Testis (tissue), 5 donors: Measurements from ENCODE around the gene PARP3. TPM values are rescaled to one million over a fixed set of nuclear protein-coding genes. Genes with fewer than 3 reads are reported as not detected.
A peak's percentile ranks its signal among the peaks of the same experiment; 100 is the strongest.

Experiments
- DNase-seq: peaks from one replicate; pipeline ENCODE4 v3.0.0-alpha.2; 2019
- H3K27ac ChIP-seq, 2 donors: fragments of 200-600 bp; sonication (generic); one replicate each; pipeline ENCODE4 v1.5.1; 2019
- H3K27me3 ChIP-seq: fragments of 200-600 bp; sonication (generic); one replicate; pipeline ENCODE4 v1.5.1; 2019
- H3K36me3 ChIP-seq: fragments of 200-600 bp; sonication (generic); one replicate; pipeline ENCODE4 v1.5.1; 2017; ENCODE audit warnings: low read depth; ENCODE audit errors: missing control alignments
- H3K4me1 ChIP-seq: fragments of 200-600 bp; sonication (generic); one replicate; pipeline ENCODE4 v1.5.1; 2019
- H3K4me3 ChIP-seq, 2 donors: fragments of 200-600 bp; sonication (generic); one replicate each; pipeline ENCODE4 v1.5.1; 2017 to 2019
- H3K9me3 ChIP-seq: fragments of 200-600 bp; sonication (generic); one replicate; pipeline ENCODE4 v1.5.1; 2017
- CTCF ChIP-seq, 3 experiments: fragments of 450-650 bp in 2 of 3; fragments of 200-600 bp in 1 of 3; sonication (generic) in 1 of 3; IDR thresholded peaks; one replicate each; pipeline ENCODE4 v1.5.1; 2016 to 2019; ENCODE audit warnings: antibody characterized with exemption in 3 of 3, mild to moderate bottlenecking in 2 of 3, moderate library complexity in 1 of 3
- POLR2A ChIP-seq: fragments of 450-650 bp; IDR thresholded peaks from one replicate; pipeline ENCODE4 v1.6.1; 2017; ENCODE audit warnings: antibody characterized with exemption, mild to moderate bottlenecking, moderate library complexity
- WGBS, 2 donors: methylation state at CpG; one replicate each; pipeline ENCODE4 v1.1.5; 2018; 5-methylcytosine and 5-hydroxymethylcytosine counted together
- intact Hi-C: fragments of 100-400 bp; cut with DNase I; formaldehyde crosslinking; loops from one replicate; pipeline ENCODE4 v1.15.1; 2023; ENCODE audit warnings: low total_unique reads
- long read RNA-seq, 2 donors: transcript quantifications; one replicate each; lab custom pipeline, GENCODE V29; 2026
- polyA plus RNA-seq: library from polyadenylated mRNA; stranded (reverse); fragments of 350-450 nt; fragmentation: Illumina TruSeq; extraction: RNeasy Lipid Tissue Mini Kit (QIAGEN cat#74804); gene quantifications from one replicate; pipeline ENCODE4 v1.2.3, GENCODE V29; 2014; ENCODE audit warnings: low read depth, low replicate concordance; ENCODE audit not compliant: insufficient read depth
- total RNA-seq, 2 donors: library from RNA; depleted of rRNA; stranded (reverse); fragments of >200 nt; gene quantifications; one replicate each; pipeline ENCODE4 v1.2.3, GENCODE V29; 2016

PARP3 gene
- total RNA-seq (10 to 100 TPM; 17.5 to 24.7 TPM), polyA plus RNA-seq (18.2 TPM)
- long read RNA-seq, donor 1, partial matches to known transcripts = 0 of 1 reads
- long read RNA-seq, donor 1, other reads (novel, unspliced or antisense) = 0 of 1 reads
- long read RNA-seq, donor 2, partial matches to known transcripts = 0 of 2 reads
- long read RNA-seq, donor 2, other reads (novel, unspliced or antisense) = 0 of 2 reads

- WGBS, 2 donors = 0 to 1% methylated on average over 28 to 62 of the region's 67 CpGs
- H3K4me3 ChIP-seq = peak within 1 kb of the TSS; percentile 68 to 75
- no peaks in the 10 kb centered on the region for H3K9me3 ChIP-seq
- no peak for TF ChIP-seq POLR2A
- peak; percentile 99 to 100 (median 99) for TF ChIP-seq CTCF (IDR thresholded peaks at IDR 0.05)
- no peaks in the 10 kb centered on the region for H3K27me3 ChIP-seq
- intact Hi-C loops = no loop called here
- H3K36me3 ChIP-seq = no peaks in the 10 kb centered on the region
- peak within 1 kb of the TSS; percentile 83 to 86 for H3K27ac ChIP-seq
- H3K4me1 ChIP-seq = peaks cover 18% of the 10 kb centered on the region
- peak; percentile 100 for DNase-seq
Measured at GRCh38 chr3:51941798-51942602, at the start of gene PARP3, which contains the start of gene RRP9. TSS of gene PARP3 (plus strand) at chr3:51942363. CDS start at chr3:51943356, 993 bp downstream. TSS of gene RRP9 (minus strand) at chr3:51941904. CDS start at chr3:51941867, 37 bp downstream.

GRCh38 chr3:51894391-51894790 lies 47.8 kb upstream of the PARP3 start:
- 85 to 87% methylated on average over 3 to 4 of the region's 4 CpGs for WGBS, 2 donors

GRCh38 chr3:51894939-51895338 lies 47.2 kb upstream of the PARP3 start:
- WGBS, 2 donors = 94% methylated on average over 9 to 16 of the region's 16 CpGs
- no peaks in the 10 kb centered on the region for H3K36me3 ChIP-seq
- no peaks in the 10 kb centered on the region for H3K9me3 ChIP-seq
- no peak overlapping the region for H3K4me3 ChIP-seq
- no peak for DNase-seq
- H3K27ac ChIP-seq = no peak overlapping the region
- intact Hi-C loops = no loop called here
- no peak for TF ChIP-seq POLR2A
- TF ChIP-seq CTCF (IDR thresholded peaks at IDR 0.05) = no peak
- H3K4me1 ChIP-seq = no peaks in the 10 kb centered on the region
- no peaks in the 10 kb centered on the region for H3K27me3 ChIP-seq

More at GRCh38 chr3:51894391-51894790, 47.8 kb upstream of the PARP3 start:
- Histone ChIP-seq H3K27ac (no peak overlapping the region), H3K27me3 (no peaks in the 10 kb centered on the region), H3K9me3 (no peaks in the 10 kb centered on the region), H3K4me3 (no peak overlapping the region), H3K36me3 (no peaks in the 10 kb centered on the region), H3K4me1 (no peaks in the 10 kb centered on the region)
- DNase-seq = no peak
- TF ChIP-seq POLR2A = no peak
- TF ChIP-seq CTCF (IDR thresholded peaks at IDR 0.05) = no peak
- intact Hi-C loops = no loop called here

- no peaks in the 10 kb centered on the region for H3K9me3 ChIP-seq
- intact Hi-C loops = no loop called here
- no peaks in the 10 kb centered on the region for H3K27me3 ChIP-seq
- no peak for TF ChIP-seq POLR2A
- TF ChIP-seq CTCF (IDR thresholded peaks at IDR 0.05) = no peak
- no peaks in the 10 kb centered on the region for H3K36me3 ChIP-seq
- no peak overlapping the region for H3K27ac ChIP-seq
- DNase-seq = no peak
- H3K4me1 ChIP-seq = no peaks in the 10 kb centered on the region
- no peak overlapping the region for H3K4me3 ChIP-seq
- 87% methylated on average over 10 of the region's 10 CpGs for WGBS, 2 donors
Measured at GRCh38 chr3:51896607-51897305, 45.4 kb upstream of the PARP3 start.
